H1 (cell line): ENCODE data around the gene HOGA1. TPM values are rescaled to one million over a fixed set of nuclear protein-coding genes. Genes with fewer than 3 reads are reported as not detected.

Source experiments
- polyA plus RNA-seq, 7 experiments: library from polyadenylated mRNA; depleted of rRNA in 3 of 7; stranded (reverse) in 5 of 7; unstranded in 2 of 7; fragments of >200 nt in 5 of 7; fragments of 200-250 nt in 2 of 7; gene quantifications; 1 replicate in 5 of 7; 2 replicates in 1 of 7; 4 replicates in 1 of 7; pipeline versions ENCODE4 v1.2.1 to v1.2.3, GENCODE V29; 2011 to 2013; ENCODE audit warnings: missing spikeins in 2 of 7, mixed read lengths in 2 of 7
- total RNA-seq: library from RNA; stranded (reverse); fragmentation: NEBNext Ultra II Directional; extraction: Animal tissue kit (Norgen Biotek cat#: 25700); gene quantifications from 2 replicates; pipeline ENCODE4 v1.2.1, GENCODE V29; 2021
- TF ChIP-seq, protein P1 (sequence below): fragments of 300-600 bp; sonication (generic); IDR thresholded peaks from 2 replicates; pipeline ENCODE4 v1.7.1; 2012; ENCODE audit warnings: low read length, moderate library complexity, mild to moderate bottlenecking, inconsistent platforms; ENCODE audit not compliant: insufficient replicate concordance
- TF ChIP-seq, protein P2 (sequence below), 3 experiments: IDR thresholded peaks; 1 replicate in 2 of 3; 2 replicates in 1 of 3; pipeline versions ENCODE4 v1.5.1 to v1.6.1; 2011; ENCODE audit warnings: low read length in 3 of 3, mild to moderate bottlenecking in 3 of 3, inconsistent platforms in 2 of 3, low read depth in 1 of 3, moderate library complexity in 1 of 3; ENCODE audit not compliant: insufficient read depth in 1 of 3; ENCODE audit errors: control extremely low read depth in 1 of 3

The HOGA1 gene
- total and polyA plus RNA-seq, 2 of the 8 experiments (the other 6 are each of a cell fraction or from before 2014, with no cell fraction given) = 0.28 to 1.00 TPM

DNA sequence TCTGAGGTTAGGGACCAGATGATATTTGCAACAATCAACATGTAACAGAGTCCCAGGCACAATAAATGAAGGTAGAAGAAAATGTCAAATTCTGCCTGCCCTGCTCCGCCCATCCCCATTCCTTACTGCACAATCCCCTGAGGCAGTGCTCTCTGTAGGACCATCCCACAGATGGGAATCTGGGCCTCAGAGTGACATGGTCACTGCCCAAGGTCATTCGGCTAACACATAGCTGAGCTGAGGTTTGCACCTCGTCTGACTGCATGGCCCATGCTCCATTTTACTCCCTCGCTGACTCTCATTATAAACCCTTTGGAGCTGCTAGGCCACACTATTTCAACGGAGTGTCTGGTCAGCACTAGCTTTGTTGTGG is 1.2 kb downstream of the HOGA1 start (continued):
- TF ChIP-seq, protein P1, sequence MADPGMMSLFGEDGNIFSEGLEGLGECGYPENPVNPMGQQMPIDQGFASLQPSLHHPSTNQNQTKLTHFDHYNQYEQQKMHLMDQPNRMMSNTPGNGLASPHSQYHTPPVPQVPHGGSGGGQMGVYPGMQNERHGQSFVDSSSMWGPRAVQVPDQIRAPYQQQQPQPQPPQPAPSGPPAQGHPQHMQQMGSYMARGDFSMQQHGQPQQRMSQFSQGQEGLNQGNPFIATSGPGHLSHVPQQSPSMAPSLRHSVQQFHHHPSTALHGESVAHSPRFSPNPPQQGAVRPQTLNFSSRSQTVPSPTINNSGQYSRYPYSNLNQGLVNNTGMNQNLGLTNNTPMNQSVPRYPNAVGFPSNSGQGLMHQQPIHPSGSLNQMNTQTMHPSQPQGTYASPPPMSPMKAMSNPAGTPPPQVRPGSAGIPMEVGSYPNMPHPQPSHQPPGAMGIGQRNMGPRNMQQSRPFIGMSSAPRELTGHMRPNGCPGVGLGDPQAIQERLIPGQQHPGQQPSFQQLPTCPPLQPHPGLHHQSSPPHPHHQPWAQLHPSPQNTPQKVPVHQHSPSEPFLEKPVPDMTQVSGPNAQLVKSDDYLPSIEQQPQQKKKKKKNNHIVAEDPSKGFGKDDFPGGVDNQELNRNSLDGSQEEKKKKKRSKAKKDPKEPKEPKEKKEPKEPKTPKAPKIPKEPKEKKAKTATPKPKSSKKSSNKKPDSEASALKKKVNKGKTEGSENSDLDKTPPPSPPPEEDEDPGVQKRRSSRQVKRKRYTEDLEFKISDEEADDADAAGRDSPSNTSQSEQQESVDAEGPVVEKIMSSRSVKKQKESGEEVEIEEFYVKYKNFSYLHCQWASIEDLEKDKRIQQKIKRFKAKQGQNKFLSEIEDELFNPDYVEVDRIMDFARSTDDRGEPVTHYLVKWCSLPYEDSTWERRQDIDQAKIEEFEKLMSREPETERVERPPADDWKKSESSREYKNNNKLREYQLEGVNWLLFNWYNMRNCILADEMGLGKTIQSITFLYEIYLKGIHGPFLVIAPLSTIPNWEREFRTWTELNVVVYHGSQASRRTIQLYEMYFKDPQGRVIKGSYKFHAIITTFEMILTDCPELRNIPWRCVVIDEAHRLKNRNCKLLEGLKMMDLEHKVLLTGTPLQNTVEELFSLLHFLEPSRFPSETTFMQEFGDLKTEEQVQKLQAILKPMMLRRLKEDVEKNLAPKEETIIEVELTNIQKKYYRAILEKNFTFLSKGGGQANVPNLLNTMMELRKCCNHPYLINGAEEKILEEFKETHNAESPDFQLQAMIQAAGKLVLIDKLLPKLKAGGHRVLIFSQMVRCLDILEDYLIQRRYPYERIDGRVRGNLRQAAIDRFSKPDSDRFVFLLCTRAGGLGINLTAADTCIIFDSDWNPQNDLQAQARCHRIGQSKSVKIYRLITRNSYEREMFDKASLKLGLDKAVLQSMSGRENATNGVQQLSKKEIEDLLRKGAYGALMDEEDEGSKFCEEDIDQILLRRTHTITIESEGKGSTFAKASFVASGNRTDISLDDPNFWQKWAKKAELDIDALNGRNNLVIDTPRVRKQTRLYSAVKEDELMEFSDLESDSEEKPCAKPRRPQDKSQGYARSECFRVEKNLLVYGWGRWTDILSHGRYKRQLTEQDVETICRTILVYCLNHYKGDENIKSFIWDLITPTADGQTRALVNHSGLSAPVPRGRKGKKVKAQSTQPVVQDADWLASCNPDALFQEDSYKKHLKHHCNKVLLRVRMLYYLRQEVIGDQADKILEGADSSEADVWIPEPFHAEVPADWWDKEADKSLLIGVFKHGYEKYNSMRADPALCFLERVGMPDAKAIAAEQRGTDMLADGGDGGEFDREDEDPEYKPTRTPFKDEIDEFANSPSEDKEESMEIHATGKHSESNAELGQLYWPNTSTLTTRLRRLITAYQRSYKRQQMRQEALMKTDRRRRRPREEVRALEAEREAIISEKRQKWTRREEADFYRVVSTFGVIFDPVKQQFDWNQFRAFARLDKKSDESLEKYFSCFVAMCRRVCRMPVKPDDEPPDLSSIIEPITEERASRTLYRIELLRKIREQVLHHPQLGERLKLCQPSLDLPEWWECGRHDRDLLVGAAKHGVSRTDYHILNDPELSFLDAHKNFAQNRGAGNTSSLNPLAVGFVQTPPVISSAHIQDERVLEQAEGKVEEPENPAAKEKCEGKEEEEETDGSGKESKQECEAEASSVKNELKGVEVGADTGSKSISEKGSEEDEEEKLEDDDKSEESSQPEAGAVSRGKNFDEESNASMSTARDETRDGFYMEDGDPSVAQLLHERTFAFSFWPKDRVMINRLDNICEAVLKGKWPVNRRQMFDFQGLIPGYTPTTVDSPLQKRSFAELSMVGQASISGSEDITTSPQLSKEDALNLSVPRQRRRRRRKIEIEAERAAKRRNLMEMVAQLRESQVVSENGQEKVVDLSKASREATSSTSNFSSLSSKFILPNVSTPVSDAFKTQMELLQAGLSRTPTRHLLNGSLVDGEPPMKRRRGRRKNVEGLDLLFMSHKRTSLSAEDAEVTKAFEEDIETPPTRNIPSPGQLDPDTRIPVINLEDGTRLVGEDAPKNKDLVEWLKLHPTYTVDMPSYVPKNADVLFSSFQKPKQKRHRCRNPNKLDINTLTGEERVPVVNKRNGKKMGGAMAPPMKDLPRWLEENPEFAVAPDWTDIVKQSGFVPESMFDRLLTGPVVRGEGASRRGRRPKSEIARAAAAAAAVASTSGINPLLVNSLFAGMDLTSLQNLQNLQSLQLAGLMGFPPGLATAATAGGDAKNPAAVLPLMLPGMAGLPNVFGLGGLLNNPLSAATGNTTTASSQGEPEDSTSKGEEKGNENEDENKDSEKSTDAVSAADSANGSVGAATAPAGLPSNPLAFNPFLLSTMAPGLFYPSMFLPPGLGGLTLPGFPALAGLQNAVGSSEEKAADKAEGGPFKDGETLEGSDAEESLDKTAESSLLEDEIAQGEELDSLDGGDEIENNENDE = no peak
- TF ChIP-seq, protein P2, sequence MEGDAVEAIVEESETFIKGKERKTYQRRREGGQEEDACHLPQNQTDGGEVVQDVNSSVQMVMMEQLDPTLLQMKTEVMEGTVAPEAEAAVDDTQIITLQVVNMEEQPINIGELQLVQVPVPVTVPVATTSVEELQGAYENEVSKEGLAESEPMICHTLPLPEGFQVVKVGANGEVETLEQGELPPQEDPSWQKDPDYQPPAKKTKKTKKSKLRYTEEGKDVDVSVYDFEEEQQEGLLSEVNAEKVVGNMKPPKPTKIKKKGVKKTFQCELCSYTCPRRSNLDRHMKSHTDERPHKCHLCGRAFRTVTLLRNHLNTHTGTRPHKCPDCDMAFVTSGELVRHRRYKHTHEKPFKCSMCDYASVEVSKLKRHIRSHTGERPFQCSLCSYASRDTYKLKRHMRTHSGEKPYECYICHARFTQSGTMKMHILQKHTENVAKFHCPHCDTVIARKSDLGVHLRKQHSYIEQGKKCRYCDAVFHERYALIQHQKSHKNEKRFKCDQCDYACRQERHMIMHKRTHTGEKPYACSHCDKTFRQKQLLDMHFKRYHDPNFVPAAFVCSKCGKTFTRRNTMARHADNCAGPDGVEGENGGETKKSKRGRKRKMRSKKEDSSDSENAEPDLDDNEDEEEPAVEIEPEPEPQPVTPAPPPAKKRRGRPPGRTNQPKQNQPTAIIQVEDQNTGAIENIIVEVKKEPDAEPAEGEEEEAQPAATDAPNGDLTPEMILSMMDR (IDR thresholded peaks at IDR 0.05; ENCODE audit: control extremely low read depth in 1 of 3, insufficient read depth in 1 of 3, low read depth in 1 of 3, low read length in 3 of 3) = no peak
- TF ChIP-seq, all 59 proteins: peak for 0
